Measurements from ENCODE around the gene NAT16.

Gene NAT16

DNA sequence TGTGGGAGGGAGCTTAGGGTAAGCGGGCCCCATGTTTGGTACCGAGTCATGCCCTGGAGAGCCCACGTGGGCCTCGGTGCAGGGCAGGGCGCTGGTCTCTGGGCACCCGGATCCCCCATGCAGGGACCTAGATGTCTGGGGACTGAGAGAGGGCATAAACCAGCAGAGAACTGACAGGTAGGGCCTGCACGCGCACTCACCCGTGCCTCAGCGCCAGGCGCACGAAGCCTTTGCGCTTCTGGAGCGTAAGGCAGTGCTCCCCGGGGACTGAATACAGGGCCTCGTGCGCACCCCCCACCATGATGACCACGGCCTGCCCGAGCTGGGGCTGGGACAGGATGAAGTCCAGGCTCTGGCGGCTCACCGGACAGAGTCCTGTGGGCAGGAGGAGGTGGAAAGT is 17.9 kb upstream of the NAT16 start:
- ChIA-PET CTCF (interaction anchor here (8.9 kb wide), 1 partner anchor 54 kb away, joined by 353 read pairs; no protein-coding TSS in a partner anchor), POLR2A (no interaction called here)
- TF ChIP-seq, protein P1, sequence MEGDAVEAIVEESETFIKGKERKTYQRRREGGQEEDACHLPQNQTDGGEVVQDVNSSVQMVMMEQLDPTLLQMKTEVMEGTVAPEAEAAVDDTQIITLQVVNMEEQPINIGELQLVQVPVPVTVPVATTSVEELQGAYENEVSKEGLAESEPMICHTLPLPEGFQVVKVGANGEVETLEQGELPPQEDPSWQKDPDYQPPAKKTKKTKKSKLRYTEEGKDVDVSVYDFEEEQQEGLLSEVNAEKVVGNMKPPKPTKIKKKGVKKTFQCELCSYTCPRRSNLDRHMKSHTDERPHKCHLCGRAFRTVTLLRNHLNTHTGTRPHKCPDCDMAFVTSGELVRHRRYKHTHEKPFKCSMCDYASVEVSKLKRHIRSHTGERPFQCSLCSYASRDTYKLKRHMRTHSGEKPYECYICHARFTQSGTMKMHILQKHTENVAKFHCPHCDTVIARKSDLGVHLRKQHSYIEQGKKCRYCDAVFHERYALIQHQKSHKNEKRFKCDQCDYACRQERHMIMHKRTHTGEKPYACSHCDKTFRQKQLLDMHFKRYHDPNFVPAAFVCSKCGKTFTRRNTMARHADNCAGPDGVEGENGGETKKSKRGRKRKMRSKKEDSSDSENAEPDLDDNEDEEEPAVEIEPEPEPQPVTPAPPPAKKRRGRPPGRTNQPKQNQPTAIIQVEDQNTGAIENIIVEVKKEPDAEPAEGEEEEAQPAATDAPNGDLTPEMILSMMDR (IDR thresholded peaks at IDR 0.05; ENCODE audit: insufficient read depth, low read length, missing control alignments): no peak
- no peak for DNase-seq (ENCODE audit: low read depth, low spot score)
- H3K4me3 ChIP-seq (ENCODE audit: low read depth, low read length): no peak overlapping the region

DNA sequence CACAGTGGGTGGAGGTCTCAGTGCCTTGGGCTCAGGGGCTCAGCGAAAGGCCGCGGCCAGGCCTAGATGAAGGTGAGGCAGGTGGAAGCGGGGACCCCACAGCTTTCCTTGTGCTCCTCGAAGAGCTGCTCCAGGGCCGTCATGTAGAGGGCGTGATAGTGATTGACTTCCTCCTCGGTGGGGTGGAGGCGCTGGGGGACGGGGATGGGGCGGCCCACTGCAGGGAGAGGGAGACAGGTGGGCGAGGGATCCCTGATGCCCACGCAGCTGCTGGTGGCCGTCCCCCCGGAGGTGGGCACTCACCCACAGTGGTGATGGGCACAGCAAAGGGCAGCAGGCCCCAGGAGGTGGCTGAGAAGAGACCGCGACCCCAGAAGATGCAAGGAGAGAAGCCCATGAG is 15.8 kb upstream of the NAT16 start:
- POLR2A ChIA-PET: no interaction called here
- no peak for DNase-seq (ENCODE audit: low read depth, low spot score)
- no peak overlapping the region for H3K4me3 ChIP-seq (ENCODE audit: low read depth, low read length)
- TF ChIP-seq, protein P1 (IDR thresholded peaks at IDR 0.05; ENCODE audit: insufficient read depth, low read length, missing control alignments): no peak
- CTCF ChIA-PET: interaction anchor here (0.9 to 8.9 kb wide), 6 partner anchors 7 to 101 kb away, joined by 3 to 353 read pairs (median 80); partner anchors contain the start of genes MOGAT3, PLOD3 and ZNHIT1

DNA sequence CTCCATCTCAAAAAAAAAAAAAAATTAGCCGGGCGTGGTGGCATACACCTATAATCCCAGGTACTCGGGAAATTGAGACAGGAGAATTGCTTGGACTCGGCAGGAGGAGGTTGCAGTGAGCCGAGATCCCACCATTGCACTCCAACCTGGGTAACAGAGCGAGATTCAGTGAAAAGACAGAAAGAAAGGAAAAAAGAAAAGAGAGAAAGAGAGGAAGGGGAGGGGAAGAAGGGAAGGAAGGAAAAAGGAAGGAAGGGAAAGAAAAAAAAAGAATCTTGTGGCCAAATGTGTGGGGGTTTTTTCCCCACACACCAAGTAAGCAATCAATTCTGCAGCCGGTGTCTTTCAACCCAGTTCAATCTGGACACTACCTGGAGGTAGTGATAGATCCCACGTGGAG is 9.0 kb upstream of the NAT16 start:
- H3K4me3 ChIP-seq (ENCODE audit: low read depth, low read length): no peak overlapping the region
- ChIA-PET POLR2A (no interaction called here), CTCF (interaction anchor here (7.3 to 8.9 kb wide), 2 partner anchors 13 to 45 kb away, joined by 76 to 353 read pairs; no protein-coding TSS in a partner anchor)
- no peak for DNase-seq (ENCODE audit: low read depth, low spot score)
- TF ChIP-seq, protein P1 (IDR thresholded peaks at IDR 0.05; ENCODE audit: insufficient read depth, low read length, missing control alignments): no peak

DNA sequence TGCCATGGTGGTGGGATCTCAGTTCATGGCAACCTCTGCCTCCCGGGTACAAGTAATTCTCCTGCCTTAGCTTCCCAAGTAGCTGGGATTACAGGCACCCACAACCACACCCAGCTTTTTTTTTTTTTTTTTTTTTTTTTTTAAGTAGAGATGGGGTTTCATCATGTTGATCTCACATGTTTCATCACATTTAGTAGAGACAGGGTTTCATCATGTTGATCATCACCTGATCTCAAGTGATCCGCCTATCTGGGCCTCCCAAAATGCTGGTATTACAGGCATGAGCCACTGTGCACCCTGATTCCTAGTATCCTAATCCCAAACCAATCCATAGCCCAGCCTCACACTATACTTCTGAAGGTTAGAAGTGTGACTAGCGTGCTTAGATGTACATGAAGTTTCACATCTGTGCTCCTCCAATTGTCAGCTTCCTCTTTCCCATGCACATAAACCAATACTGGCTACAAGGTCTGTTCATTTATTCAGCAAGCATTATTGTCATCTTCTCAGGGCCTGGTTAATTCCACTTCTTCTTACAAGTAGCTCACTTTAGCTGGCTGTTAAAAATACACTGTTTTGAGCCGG is 6.8 kb upstream of the NAT16 start:
- H3K4me3 ChIP-seq (ENCODE audit: low read depth, low read length): no peak overlapping the region
- POLR2A ChIA-PET: interaction anchor here (1.0 kb wide), 1 partner anchor 31 kb away, joined by 3 read pairs; the partner anchor contains the start of gene PLOD3
- DNase-seq (ENCODE audit: low read depth, low spot score): no peak
- CTCF ChIA-PET: interaction anchor here (0.6 to 5.8 kb wide), 5 partner anchors 8 to 43 kb away, joined by 3 to 48 read pairs (median 3); partner anchors contain the start of gene VGF
- TF ChIP-seq, protein P1 (IDR thresholded peaks at IDR 0.05; ENCODE audit: insufficient read depth, low read length, missing control alignments): no peak

DNA sequence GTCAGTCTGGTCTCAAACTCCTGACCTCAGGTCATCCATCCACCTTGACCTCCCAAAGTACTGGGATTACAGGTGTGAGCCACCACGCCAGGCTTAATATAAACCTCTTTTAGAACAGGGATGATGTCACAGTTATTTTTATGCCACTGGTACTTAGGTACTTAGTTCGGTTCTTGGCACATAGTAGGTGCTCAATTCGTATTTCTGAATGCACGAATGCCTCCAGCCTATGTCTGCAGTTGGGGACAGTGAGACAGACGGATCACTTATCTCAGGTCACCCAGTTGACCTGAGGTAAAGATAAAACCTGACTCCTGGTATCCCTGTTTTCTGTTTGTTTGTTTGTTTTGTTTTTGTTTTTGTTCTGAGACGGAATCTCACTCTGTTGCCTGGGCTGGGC is 6.1 kb upstream of the NAT16 start:
- no peak for DNase-seq (ENCODE audit: low read depth, low spot score)
- POLR2A ChIA-PET: no interaction called here
- TF ChIP-seq, protein P1 (IDR thresholded peaks at IDR 0.05; ENCODE audit: insufficient read depth, low read length, missing control alignments): no peak
- H3K4me3 ChIP-seq (ENCODE audit: low read depth, low read length): no peak overlapping the region
- CTCF ChIA-PET: interaction anchor here (4.1 to 5.8 kb wide), 2 partner anchors 15 to 42 kb away, joined by 16 to 48 read pairs; no protein-coding TSS in a partner anchor

DNA sequence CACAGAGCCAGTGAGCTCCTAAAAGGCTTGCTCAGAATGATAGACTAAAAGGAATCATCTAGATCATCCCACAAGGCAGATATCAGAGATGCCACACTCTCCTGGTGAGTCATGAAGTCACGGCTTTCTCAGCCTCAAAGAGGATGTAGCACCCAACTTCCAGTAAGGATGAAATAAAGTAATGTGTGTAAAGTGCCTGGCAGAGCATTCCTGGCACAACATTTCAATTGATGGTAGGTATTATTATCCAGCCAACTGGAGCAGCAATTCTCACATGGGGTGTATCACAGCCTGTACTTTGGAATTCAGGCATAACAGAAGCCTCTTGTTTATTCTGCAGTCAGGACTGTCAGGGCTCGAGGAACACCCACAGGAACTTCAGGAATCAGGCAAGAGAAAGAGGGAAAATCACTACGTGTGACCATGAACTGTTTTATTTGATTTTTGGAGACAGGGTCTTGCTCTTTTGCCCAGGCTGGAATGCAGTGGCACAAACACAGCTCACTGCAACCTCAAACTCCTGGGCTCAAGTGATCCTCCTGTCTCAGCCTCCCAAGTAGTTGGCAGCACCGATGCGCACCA is 5.3 kb upstream of the NAT16 start:
- no peak overlapping the region for H3K4me3 ChIP-seq (ENCODE audit: low read depth, low read length)
- TF ChIP-seq, protein P1 (IDR thresholded peaks at IDR 0.05; ENCODE audit: insufficient read depth, low read length, missing control alignments): no peak
- no peak for DNase-seq (ENCODE audit: low read depth, low spot score)
- ChIA-PET POLR2A (interaction anchor here (0.5 kb wide), 1 partner anchor 24 kb away, joined by 3 read pairs; no protein-coding TSS in a partner anchor), CTCF (interaction anchor here (1.0 to 5.8 kb wide), 6 partner anchors 7 to 126 kb away, joined by 5 to 48 read pairs (median 11); no protein-coding TSS in a partner anchor)
